ENCODE measurements around the gene MIR17HG.
A peak's percentile ranks its signal among the peaks of the same experiment; 100 is the strongest.
"Not testable (repeated sequence)": the region's sequence is repeated elsewhere in the genome, so short reads cannot be mapped to it uniquely, and the experiment has no call there.

The MIR17HG gene

DNA sequence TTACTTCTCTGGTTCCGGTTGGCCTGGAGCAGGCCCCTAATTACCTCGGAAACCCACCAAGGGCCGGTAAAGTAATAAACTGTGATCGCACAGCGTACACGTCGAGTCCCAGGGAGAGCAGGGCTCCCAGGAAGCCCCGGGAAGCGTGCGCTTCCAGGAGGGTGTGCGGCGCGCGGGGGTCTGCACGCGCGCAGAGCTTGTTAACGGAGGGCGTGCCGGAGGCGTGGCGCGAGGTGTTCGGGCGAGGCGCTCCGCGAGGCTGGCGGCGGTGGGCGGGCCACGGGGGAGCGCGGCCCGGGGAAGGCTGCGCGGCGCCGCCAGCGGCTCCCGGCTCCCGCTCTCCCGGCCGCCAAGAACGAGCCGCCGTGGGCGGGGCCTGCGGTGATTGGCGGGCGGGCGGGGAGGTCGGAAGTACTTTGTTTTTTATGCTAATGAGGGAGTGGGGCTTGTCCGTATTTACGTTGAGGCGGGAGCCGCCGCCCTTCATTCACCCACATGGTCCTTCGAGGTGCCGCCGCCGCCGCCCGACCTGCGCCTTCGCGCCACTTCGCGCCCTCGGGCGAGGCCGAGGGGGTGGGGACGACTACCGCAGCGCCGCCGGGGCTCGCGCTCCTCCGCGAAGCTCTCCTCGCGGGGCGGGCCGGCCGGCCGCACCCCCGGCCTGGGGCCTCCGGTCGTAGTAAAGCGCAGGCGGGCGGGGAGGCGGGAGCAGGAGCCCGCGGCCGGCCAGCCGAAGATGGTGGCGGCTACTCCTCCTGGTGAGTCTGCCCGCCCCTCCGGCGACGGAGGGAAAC, at the start of gene MIR17HG:
Gene MIR17HG, plus strand, starts transcription at position 486 of the 794 bp plus-strand sequence.
- peak; percentile 51 for DNase-seq

DNA sequence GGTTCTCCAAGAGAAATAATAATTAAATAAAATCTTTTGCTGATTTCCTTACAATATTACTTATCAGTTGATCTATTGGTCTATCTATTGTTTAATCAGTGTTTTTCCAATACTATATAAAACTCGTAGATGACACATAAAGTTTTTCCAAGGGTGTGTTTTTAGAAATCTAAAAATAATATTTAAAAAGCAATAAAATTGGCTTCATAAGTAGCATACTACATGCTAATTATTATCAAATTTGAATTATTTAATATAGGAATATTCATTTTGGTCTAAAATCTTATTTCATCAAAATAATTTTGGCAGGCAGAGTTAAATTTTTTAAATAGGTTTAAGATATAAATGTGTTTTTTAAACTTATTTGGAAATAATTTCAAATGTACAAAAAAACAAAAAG, 49.4 kb upstream of the MIR17HG start:
- DNase-seq, result no peak

DNA sequence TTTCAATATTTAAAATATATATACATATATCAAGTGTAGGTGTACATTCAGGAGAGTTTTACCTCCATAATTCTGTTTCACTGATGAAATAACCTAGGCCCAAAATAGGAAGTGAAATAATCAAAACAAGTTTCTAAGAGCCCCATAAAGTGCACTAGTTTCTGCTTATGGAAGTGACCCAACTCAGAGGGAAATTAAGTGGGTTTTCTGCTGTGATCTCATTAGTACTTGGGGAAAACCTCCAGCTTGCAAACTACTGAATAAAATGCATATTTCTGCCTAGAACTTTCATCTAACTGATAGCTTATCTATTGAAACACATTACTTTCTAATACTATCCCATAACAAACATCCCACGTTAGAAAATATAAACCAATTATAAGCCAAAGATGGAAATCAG, 45.4 kb upstream of the MIR17HG start:
- DNase-seq, result no peak

DNA sequence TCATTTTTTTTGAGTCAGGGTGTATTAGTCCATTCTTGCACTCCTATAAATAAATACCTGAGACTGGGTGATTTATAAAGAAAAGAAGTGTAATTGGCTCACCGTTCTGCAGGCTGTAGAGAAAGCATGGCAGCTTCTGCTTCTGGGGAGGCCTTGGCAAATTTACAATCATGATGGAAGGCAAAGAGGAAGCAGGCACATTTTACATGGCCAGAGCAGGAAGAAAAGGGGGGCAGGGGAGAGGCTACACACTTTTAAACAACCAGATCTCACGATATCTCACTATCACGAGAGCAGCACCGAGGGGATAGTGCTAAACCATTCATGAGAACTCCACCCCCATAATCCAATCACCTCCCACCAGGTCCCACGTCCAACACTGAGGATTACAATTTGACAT, 44.5 kb upstream of the MIR17HG start:
- DNase-seq, result no peak

DNA sequence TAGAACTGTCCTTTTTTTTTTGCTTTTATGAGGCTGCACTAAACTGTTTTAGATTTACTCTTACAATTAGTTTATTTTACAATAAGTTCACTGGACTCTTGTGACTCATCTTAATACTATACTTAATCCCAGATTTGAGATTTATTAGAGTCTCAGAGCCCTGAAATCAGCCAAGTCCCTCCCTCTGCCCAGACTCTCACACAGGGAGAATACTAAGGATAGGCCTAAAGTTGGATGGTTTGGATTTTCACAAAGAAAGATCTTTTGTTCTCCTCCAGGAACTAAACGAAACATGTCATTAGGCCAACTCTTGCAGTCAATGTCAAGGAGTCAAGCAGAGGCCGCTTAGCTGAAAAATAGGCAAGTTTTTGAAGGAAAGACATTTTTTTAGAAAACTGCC, 42.7 kb upstream of the MIR17HG start:
- DNase-seq, result no peak

DNA sequence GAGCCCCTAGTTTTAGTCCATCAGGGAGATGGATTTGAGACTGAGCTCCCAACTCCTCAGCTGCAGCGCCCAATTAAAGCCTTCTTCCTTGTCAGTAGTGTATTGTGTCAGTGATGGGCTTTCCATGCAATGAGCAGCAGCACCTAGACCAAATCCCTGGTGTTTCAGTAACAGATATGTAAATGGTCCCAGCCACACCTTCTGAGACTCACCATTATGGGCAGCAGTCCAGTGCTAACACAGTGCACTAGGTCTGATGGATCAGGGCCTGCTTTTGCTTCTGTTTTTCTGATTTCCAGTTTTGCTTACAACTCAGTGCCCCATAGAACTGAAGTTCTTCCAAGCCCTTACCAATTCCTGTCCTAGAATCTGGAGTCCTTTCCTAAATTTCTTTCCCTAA, 41.8 kb upstream of the MIR17HG start:
- DNase-seq, result no peak

DNA sequence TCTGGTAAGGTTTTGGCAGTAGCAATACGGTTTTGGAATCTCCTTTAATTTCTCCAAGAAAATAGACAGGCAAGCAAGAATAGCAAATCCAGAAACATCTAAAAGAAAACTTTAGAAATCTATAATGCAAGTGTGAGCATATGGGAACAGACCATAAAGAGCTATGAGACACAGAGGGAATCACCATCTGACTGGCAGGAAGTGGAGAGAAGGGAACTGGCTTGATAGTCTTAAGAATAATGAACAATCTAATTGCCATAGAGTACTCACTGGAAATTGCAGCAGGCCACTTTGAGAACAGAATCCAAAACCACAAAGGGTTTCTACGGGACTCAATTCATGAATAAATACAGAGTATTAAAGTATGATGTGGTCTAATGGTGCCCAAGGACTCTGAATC, 39.6 kb upstream of the MIR17HG start:
- DNase-seq, result no peak

DNA sequence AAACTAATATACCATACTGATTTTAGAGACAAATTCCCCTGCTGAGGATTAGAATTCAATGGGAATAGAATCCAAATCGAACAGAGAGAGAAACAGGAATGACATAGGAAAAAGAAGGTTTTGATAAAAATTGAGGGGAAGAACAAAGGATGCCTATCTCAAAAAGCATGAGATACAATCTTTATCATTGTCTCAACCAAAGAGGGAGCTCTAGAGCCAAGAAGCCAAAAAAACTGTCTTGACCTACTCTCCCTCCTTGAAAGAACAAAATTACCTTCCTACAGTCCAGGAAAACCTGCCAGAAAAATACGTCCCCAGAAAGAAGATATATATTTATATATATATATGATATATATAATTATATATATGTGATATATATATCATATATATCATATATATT, 39.2 kb upstream of the MIR17HG start:
- no peak for DNase-seq

DNA sequence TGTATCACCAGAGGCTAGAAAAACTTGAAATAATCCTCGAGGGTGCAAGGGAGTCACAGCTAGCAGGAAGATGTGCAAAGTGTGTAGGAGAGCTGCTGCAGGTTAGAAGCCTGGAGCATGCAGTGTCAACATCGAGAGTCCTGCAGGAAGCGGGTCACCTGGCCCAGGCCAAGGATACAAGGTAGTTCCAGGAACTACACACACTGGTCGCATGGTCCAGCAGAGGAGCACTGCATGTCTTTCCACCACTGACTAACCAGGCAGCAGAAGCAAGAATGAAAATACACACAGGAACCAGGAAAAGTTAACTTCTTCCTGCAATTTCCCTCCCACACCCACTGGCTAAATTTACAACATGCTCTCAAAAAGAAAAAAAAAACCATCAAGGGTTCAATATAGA, 36.0 kb upstream of the MIR17HG start:
- no peak for DNase-seq

DNA sequence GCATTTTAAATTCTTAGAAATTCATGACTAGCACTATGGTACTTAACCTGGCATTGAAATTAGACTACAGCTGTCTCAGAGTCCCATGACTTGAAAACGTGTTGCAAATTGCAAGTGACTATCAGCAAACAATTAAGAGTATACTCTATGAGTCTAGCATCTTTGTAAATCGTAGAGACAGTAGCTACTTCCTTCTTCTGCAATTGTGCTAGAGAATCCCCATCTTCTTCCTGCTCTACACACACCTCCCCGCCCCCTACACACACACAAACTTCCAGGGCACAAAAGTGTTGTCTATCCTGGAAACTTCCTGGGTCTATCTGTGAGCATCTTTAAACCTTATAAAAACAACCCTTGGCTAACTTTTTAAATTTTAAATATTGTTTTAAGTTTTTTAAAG, 35.2 kb upstream of the MIR17HG start:
- no peak for DNase-seq

DNA sequence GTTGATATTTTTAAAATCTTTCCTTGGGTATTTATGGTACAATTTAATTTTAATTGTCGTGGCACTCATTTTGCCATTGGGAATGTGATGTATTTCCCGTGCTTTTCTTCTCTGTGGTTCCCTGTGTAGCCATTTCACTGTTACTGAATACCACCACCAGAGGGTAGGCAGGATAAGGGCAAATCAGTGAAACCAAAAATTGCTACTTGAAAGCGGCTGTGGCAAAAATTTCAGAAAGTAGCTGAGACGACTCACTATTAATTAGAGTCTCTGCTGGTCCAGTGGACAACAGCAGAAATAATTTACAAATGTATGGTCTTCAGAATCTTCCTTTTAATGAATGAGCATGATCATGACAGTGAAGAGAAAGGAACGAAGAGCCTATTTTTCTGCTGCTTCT, 34.4 kb upstream of the MIR17HG start:
- DNase-seq, result no peak

DNA sequence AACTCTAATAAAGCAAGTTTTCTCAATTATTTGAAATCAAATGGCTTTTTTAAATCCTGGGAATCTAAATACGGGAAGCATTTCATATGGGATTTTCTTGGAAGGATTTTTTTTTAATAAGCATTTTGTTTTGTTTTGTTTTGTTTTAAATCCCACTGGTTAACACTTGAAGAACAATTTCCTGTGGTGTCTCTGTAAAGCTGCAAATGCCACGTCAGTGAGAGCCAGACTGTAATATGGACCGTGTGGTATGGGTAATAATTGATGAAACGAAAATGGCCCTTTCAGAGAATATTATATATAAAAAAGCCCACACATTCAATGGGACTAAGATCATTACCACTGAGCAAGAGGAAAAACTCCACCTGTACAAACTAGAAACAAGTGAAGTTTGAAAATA, 33.9 kb upstream of the MIR17HG start:
- DNase-seq, result no peak

DNA sequence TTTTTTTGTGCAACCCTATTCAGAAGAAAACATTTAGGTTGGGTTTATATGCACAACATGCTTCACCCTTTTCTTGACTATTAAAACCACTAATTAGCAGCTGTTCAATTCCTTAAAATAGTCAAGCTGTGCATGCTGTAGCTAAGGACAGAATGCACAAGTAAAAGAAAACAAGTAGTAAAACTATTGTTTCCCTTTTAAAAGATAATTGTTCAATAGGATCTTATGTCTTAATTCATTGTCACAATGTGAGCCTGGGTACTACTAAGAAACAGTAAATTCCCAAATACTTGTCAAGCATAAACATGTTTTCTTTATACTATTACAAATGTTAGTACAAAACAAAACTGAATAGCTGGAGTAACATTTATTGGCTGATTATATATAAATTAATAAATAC, 32.6 kb upstream of the MIR17HG start:
- DNase-seq, result no peak

DNA sequence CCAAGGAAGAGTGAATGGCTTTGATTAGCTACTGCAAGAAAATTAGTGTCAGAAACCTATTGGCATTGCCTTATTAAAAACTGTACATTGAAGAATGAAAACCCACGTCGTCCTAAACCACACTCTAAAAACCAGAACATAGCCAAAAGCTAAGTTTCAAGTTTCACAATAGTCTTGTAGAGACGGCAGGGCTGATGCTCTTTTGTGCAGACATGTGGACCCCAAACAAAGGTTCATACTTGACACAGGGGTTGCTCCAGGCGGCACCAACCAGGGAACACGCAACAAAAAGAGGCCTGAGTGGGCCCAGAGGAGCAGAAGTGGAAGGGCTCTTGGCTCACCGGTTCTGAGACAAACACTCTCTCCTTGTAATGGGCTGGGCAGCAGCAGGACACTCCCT, 28.6 kb upstream of the MIR17HG start:
- DNase-seq, result no peak

DNA sequence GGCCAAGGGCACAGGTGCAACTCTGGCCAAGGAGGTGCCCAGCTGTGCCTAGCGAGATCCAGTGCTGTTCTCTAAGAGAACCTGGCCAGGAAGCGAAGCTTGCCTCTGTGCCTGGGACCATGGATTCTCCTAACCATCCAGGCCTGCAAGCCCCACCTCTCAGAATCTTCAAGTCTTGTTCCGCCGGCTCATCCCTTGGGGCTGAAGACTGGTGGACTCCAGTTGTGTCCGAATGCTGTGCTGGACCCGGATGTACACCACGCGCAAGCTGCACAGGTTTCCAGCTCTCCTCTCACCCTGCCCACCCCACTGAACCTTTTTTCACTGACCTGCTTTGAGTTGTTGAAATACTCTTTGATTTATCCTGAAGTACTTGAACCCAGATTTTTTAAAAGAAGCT, 27.5 kb upstream of the MIR17HG start:
- DNase-seq, result no peak

DNA sequence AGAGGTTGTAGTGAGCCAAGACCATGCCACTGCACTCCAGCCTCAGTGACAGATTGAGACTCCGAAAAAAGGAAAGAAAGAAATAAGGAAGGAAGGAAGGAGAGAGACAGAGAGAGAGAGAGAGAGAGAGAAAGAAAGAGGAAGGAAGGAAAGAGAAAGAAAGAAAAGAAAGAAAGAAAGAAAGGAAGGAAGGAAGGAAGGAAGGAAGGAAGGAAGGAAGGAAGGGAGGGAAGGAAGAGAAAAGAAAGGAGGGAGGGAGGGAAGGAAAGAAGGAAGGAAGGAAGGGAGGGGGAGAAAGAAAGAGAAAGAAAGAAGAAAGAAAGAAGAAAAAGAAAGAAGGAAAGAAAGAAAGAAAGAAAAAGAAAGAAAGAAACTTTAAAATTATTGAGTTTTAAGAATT, 26.5 kb upstream of the MIR17HG start:
- DNase-seq, result not testable (repeated sequence)

DNA sequence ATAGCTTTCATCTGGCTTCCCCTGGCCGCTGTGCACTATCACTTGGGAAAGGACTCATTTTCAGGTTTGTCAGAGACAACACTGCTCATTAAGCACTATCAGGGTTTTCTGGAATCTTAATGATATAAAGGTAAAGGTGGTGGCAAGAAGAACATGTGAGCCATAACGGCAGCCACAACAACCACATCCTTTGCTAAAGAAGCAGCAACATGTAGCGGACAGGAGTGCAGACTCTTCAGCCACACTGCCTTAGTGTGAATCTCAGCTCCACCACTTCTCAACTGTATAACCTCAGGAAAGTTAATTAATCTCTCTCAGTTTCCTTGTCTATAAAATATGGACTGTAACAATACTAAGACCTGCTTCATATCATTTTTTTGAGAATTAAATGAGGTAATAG, 24.1 kb upstream of the MIR17HG start:
- no peak for DNase-seq

DNA sequence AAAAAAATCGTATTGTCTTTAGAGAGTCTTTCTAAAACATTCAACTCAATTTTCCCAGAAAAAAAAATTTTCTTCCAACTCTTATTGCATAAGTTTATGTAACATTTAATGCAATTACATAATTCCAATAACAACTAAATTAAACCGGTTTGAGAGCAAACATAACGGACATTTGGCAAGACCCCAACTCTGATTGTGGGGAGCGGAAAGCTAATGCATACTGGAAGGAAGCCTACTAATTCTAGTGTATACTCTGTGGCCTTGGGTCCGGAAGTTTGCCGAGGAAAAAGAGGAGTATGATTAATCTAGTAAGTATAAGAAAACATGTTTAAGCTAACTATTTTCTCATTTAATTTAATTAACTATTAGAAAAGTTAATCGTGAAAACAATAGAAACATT, 21.3 kb upstream of the MIR17HG start:
- DNase-seq, result no peak

DNA sequence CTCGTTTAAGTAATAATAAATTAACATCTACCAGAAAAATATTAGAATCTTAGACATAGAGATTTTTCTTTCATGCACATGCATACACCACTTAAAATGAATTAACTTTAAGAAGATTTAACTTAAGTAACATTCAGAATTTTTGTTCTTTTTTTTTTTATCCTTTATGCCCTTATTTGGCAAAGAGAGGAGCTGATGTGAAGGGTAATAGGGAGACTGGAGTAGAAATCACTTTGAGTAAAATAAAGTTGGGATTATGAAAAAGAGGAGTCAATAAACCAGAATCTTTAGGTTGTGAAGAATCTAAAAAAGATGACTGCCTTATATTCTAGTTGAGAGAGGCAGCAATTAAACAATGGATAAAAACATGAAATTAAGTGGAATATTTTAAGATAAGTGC, 18.8 kb upstream of the MIR17HG start:
- no peak for DNase-seq

DNA sequence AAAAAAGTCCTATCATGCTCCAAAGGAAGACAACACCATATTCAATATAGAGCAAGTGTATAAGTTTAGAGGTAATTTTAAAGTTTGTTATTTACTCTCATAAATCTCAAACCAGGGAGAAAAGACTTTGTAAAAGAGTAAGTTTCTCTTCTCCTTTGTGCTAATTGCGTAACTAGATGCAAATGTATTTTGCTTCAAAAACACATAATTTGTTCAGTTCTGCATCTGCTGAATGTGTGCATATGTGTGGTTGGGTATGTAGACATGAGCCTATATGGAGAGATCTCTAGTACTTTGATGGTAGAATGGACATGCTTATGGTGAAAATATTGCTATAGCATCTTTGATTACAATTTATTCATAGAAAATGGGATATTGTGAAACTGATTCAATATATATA, 17.8 kb upstream of the MIR17HG start:
- no peak for DNase-seq

DNA sequence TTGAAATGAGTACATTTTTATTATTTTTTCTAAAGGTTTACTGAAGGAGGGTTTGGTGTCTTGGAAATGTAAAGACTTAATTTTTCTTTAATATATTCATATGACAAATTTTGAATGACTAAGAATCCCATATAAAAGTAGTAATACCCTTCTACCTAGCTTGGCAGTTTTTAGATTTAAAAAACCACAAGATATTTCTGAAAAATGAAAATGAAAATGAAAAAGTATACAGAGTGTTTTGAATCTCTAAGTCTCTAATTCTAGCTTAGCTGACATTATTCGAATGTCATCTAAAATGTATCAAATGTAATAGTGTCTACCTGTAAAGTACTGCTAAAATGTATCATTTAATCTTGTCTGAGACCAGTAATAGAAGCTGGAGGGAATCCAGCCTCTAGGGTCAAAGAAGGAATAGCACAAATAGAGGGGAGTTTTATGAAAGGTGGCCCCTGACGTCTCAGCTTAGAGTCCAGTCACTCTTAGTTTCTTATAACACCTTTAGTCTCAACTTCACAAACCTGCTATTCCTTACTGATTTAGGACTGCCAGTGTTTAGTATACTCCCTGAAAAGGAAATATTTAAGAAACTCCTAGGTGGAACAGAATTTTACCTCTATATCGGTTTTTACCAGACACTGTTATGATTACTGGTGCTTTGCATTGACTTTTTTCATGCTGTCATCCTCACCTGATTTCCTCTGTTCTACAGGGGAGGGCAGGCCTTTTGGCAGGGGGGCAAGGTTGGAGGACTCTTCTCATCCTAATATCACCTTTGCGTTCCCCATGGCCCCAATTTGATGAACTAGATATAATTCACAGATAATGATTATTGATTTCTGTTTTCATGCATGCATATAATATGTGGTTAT, 16.2 kb upstream of the MIR17HG start:
- DNase-seq, result no peak

DNA sequence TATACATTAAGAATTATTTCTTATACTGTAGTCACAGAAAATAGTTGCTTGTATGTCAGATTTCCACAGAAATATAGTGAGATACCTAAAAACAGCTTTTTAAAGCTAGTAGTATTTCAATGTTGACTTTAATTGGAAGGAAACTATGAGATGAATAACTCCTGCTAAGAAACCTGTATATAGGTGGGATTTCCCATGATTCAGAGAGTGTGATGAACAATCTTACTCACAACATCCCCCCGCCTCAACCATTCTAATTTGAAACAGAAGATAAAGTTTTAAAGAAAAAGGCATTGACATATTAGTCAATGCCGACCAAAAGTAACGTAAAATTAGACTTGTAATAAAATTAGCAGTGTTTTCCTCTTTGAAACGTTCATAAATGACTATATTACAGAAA, 1.4 kb upstream of the MIR17HG start:
- DNase-seq, result no peak

DNA sequence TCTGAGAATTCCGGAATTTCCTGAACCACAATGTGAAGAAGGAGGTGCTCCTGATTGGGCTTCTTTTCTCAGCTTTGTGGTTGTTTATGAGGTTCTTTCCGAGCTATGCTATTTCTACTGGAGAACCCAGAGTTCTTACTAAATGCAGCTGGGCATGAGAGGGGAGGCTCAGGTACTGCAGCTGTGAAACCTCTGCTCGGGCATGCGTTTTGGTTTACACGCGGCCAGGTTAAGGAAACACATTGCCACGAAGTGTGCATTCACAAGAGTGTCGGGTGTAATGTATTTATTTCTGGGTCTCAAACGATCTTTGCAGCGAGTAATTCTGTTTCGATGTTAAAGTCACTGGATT, 661 bp upstream of the MIR17HG start:
- DNase-seq, result no peak

Data from T1000 (cell line).